Measurements from ENCODE around the gene GAREM2. TPM values are rescaled to one million over a fixed set of nuclear protein-coding genes. Genes with fewer than 3 reads are reported as not detected.

The GAREM2 gene
- total RNA-seq, 1 donor from 2014 or later = 3.1 TPM

DNA sequence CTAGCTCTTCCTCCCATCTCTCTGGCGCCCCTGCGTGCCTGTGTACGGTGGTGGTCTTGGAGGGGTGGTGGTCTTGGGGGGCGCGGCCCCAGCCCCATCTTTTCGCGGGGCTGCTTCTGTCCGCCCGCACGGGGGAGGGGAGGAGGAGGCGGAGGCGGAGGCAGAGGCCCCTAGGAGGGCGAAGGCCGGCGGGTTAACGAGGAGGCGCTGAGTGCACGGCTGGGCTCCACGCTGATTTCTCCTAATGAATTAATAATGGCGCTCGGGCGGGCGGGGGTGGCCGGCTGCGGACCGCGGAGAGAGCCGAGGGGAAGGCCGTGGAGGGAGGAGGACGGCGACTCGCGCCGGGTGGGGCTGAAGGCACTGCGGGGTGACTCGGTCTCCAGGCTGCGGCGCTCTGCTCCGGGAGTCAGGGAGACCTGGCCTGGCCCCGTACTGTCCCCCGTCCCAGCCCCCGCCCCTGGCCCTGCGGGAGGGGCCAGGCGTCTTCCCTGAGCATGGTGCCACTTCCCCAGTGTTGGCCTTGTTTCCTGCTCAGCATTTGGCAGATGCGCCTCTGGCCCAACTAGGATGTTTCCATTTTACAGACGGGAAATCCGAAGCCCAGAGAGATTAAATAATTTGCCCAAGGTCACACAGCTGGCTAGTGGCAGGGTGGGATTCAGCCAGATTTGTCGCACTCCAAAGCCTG is 6.0 kb downstream of the GAREM2 start:
- Mint-ChIP-seq H3K9me3 (no peaks in the 10 kb centered on the region), H3K27ac (no peak overlapping the region), H3K4me3 (peak overlapping the region; percentile 78), H3K27me3 (peaks cover 32% of the 10 kb centered on the region), H3K4me1 (peaks cover 13% of the 10 kb centered on the region), H3K36me3 (ENCODE audit: low read depth) (no peaks in the 10 kb centered on the region)
- ATAC-seq (ENCODE audit: low read depth) (peak; percentile 60), DNase-seq (no peak)
- POLR2A ChIA-PET = interaction anchor here (0.7 kb wide), 1 partner anchor 65 kb away, joined by 5 read pairs; no protein-coding TSS in a partner anchor
- intact Hi-C loops (cut with micrococcal nuclease) = no loop called here
- CTCF ChIA-PET = no interaction called here
- TF ChIP-seq, protein P1, sequence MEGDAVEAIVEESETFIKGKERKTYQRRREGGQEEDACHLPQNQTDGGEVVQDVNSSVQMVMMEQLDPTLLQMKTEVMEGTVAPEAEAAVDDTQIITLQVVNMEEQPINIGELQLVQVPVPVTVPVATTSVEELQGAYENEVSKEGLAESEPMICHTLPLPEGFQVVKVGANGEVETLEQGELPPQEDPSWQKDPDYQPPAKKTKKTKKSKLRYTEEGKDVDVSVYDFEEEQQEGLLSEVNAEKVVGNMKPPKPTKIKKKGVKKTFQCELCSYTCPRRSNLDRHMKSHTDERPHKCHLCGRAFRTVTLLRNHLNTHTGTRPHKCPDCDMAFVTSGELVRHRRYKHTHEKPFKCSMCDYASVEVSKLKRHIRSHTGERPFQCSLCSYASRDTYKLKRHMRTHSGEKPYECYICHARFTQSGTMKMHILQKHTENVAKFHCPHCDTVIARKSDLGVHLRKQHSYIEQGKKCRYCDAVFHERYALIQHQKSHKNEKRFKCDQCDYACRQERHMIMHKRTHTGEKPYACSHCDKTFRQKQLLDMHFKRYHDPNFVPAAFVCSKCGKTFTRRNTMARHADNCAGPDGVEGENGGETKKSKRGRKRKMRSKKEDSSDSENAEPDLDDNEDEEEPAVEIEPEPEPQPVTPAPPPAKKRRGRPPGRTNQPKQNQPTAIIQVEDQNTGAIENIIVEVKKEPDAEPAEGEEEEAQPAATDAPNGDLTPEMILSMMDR (IDR thresholded peaks at IDR 0.05) = no peak

DNA sequence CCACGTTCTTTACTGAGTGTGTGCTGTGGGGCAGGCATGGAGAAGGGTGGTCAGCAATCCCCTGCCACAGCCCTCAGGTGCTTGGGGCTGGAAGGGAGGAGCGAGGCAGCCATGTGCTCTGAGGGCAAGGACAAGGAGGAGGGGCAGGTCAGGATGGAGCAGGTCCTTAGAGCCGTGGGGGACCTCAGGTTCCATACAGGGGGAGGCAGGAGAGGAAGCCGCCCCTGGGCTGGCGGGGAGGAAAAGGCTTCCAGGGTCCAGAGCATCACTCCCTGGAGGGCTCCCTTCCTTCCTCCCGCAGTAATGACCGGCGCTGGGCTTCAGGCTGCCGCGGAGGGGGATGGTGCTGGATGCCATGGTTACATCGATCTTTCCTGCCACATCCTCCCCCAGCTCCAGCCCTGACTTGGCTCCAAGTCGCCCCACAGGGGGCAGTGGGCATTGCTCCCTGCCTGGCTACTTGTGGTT is 6.6 kb downstream of the GAREM2 start:
- Mint-ChIP-seq H3K36me3 (ENCODE audit: low read depth) (no peaks in the 10 kb centered on the region), H3K9me3 (no peaks in the 10 kb centered on the region), H3K27ac (no peak overlapping the region), H3K4me3 (peak overlapping the region; percentile 78), H3K27me3 (peaks cover 29% of the 10 kb centered on the region), H3K4me1 (peaks cover 10% of the 10 kb centered on the region)
- intact Hi-C loops (cut with micrococcal nuclease) = no loop called here
- ChIA-PET POLR2A (no interaction called here), CTCF (no interaction called here)
- DNase-seq = no peak
- no peak for ATAC-seq (ENCODE audit: low read depth)
- TF ChIP-seq, protein P1 (IDR thresholded peaks at IDR 0.05) = no peak

DNA sequence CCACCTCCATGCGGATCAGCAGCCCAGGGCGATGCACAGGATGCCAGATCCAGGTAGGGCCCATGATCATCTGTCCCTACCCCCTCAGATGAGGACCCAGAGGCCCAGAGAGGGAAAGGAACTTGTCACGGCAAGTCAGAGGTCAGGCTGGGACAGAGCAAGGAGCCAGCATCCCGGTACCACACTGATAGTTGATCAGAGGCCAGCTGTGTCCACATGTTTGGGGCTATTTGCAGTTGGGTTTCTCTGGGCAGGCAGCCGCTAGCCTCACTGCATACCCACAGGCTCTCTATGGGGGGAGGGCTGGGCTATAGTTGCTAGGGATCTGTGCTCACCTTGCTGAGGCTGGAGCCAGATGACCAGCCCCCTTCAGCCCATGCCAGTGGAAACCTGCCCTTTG is 9.6 kb downstream of the GAREM2 start:
- H3K27me3 Mint-ChIP-seq = peaks cover 17% of the 10 kb centered on the region
- no peaks in the 10 kb centered on the region for H3K36me3 Mint-ChIP-seq (ENCODE audit: low read depth)
- DNase-seq = no peak
- intact Hi-C loops (cut with micrococcal nuclease) = no loop called here
- H3K4me3 Mint-ChIP-seq = no peak overlapping the region
- ChIA-PET CTCF (no interaction called here), POLR2A (interaction anchor here (1.0 kb wide), 1 partner anchor 304 kb away, joined by 3 read pairs; the partner anchor contains the start of gene ASXL2)
- no peaks in the 10 kb centered on the region for H3K9me3 Mint-ChIP-seq
- H3K27ac Mint-ChIP-seq = no peak overlapping the region
- peaks cover 17% of the 10 kb centered on the region for H3K4me1 Mint-ChIP-seq
- TF ChIP-seq, protein P1 (IDR thresholded peaks at IDR 0.05) = no peak
- ATAC-seq (ENCODE audit: low read depth) = no peak

DNA sequence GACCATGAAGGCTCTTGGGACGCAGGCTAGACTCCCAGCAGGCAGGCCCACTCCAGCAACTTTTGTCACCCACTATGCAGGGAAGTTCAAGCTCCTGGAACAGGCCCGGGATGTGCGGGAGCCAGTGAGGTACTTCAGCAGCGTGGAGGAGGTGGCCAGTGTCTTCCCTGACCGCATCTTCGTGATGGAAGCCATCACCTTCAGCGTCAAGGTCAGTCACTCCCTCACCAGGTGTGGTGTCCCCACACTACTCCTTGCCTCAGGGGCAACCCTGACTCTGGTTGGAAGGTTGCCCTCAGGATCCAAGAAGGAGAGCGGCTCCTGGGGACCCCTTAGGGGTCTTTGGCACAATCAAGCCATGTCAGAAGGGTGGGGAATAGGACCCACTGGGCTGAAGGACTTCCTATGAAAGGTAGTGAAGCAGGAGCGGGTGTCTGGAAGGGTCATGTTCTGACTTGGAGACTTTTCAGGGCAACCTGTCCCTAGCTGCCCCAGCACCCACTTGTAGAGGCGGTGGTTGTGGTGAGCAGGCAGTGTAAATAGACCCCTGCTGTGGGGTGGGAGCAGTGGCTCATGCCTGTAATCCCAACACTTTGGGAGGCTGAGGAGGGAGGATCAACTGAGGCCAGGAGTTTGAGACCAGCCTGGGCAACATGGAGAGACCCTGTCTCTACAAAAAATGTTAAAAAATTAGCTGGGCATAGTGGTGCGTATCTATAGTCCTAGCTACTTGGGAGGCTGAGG is 10.2 kb downstream of the GAREM2 start:
- Mint-ChIP-seq H3K9me3 (no peaks in the 10 kb centered on the region), H3K36me3 (ENCODE audit: low read depth) (no peaks in the 10 kb centered on the region), H3K27ac (no peak overlapping the region), H3K4me3 (peak overlapping the region; percentile 71), H3K4me1 (peaks cover 17% of the 10 kb centered on the region), H3K27me3 (peaks cover 17% of the 10 kb centered on the region)
- ATAC-seq (ENCODE audit: low read depth) (no peak), DNase-seq (no peak)
- ChIA-PET POLR2A (interaction anchor here (0.8 to 2.8 kb wide), 2 partner anchors 63 to 163 kb away, joined by 3 to 11 read pairs; partner anchors contain the start of genes ADGRF3 and SELENOI), CTCF (no interaction called here)
- intact Hi-C loops (cut with micrococcal nuclease) = no loop called here
- TF ChIP-seq, protein P1 (IDR thresholded peaks at IDR 0.05) = no peak

DNA sequence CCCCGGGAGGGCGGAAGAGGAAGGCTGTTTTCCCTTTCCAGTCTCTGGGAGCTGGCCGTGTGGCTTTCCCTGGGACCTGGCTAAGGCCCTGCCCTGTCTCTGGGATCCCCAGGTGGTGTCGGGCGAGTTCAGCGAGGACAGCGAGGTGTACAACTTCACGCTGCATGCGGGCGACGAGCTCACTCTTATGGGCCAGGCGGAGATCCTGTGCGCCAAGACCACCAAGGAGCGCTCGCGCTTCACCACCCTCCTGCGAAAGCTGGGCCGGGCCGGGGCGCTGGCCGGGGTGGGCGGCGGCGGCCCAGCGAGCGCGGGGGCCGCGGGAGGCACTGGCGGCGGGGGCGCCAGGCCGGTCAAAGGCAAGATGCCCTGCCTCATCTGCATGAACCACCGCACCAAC is 11.2 kb downstream of the GAREM2 start:
- Mint-ChIP-seq H3K4me3 (peak overlapping the region; percentile 71), H3K36me3 (ENCODE audit: low read depth) (no peaks in the 10 kb centered on the region), H3K4me1 (peaks cover 14% of the 10 kb centered on the region), H3K27me3 (peaks cover 16% of the 10 kb centered on the region), H3K27ac (no peak overlapping the region), H3K9me3 (no peaks in the 10 kb centered on the region)
- ChIA-PET CTCF (interaction anchor here (0.5 to 2.0 kb wide), 4 partner anchors 8 to 96 kb away, joined by 3 to 8 read pairs (median 5); partner anchors contain the start of genes HADHA and HADHB), POLR2A (interaction anchor here (0.8 to 2.8 kb wide), 10 partner anchors 9 to 306 kb away, joined by 3 to 11 read pairs (median 3); partner anchors contain the start of genes ADGRF3, ASXL2, GAREM2 and HADHA)
- DNase-seq (no peak), ATAC-seq (ENCODE audit: low read depth) (no peak)
- TF ChIP-seq, protein P1 (IDR thresholded peaks at IDR 0.05) = no peak
- intact Hi-C loops (cut with micrococcal nuclease) = loop anchor here (2.0 kb wide), 1 partner anchor 61 kb away; the partner anchor contains the start of genes HADHA and HADHB

Measured in activated B cell treated with CpG ODN at 0.5 μM for 24 hours (primary cell).